GM13976 (cell line): ENCODE data around the gene COPS7B.

Experiments
- DNase-seq: peaks from one replicate; pipeline ENCODE4 v3.0.0; 2012; ENCODE audit warnings: low spot score
- in situ Hi-C: fragments of 300-500 bp; cut with MboI; formaldehyde crosslinking; loops from one replicate; pipeline ENCODE4 v1.12.0; 2022; ENCODE audit warnings: low sequenced_read_pairs, mixed read lengths, inconsistent platforms; ENCODE audit not compliant: unreplicated experiment
- TF ChIP-seq, protein P1 (sequence below): IDR thresholded peaks from 2 replicates; pipeline ENCODE4 v1.5.1; 2012; ENCODE audit warnings: borderline replicate concordance, mild to moderate bottlenecking; ENCODE audit not compliant: insufficient read depth; ENCODE audit errors: extremely low read depth, missing control alignments, control extremely low read depth

COPS7B gene

DNA sequence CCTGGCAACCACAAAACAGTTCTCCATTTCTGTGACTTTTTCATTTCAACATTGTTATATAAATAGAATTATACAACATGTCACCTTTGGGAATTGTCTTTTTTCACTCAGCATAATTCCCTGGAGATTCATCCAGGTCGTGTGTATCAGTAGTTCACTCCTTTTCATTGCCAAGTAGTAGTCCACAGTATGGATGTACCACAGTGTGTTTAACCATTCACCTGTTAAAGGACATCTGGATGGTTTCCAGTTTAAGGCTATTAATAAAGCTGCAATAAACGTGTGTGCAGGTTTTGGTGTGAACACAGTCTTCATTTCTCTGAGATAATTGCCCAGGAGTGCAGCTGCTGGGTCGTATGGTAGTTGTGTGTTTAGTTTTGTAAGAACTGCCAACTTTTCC lies 35.7 kb downstream of the COPS7B start:
- TF ChIP-seq, protein P1, sequence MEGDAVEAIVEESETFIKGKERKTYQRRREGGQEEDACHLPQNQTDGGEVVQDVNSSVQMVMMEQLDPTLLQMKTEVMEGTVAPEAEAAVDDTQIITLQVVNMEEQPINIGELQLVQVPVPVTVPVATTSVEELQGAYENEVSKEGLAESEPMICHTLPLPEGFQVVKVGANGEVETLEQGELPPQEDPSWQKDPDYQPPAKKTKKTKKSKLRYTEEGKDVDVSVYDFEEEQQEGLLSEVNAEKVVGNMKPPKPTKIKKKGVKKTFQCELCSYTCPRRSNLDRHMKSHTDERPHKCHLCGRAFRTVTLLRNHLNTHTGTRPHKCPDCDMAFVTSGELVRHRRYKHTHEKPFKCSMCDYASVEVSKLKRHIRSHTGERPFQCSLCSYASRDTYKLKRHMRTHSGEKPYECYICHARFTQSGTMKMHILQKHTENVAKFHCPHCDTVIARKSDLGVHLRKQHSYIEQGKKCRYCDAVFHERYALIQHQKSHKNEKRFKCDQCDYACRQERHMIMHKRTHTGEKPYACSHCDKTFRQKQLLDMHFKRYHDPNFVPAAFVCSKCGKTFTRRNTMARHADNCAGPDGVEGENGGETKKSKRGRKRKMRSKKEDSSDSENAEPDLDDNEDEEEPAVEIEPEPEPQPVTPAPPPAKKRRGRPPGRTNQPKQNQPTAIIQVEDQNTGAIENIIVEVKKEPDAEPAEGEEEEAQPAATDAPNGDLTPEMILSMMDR = no peak
- in situ Hi-C loops = no loop called here
- no peak for DNase-seq

GRCh38 chr2:231853105-231853504 lies 66.9 kb downstream of the COPS7B start:
- no peak for DNase-seq
- in situ Hi-C loops = no loop called here
- TF ChIP-seq, protein P1 = no peak

DNA sequence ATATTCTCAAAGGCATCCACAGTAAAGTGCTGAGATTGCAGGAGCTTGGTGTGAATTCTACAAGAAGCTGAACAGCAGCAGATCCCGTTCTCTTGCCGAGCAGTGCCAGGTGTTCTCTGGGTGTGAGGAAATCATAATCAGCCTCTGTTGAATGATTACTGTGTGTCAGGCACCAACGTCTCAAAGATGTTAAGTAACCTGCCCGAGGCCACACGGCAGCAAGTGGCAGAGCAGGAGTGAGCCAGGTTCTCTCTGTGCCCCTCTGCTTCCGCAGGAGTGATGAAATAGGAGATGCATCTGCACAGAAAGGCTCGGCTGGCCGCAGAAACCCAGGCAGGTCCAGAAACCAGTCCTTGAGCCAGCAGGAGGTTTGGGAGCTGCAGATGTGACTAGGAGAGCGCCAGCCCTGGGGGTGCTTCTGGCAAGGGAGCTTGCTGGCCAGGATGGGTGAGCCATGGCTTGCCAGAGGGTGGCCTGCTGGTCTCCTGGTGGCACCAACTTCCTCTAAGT lies 68.4 kb downstream of the COPS7B start:
- in situ Hi-C loops = no loop called here
- TF ChIP-seq, protein P1 = no peak
- DNase-seq = no peak

DNA sequence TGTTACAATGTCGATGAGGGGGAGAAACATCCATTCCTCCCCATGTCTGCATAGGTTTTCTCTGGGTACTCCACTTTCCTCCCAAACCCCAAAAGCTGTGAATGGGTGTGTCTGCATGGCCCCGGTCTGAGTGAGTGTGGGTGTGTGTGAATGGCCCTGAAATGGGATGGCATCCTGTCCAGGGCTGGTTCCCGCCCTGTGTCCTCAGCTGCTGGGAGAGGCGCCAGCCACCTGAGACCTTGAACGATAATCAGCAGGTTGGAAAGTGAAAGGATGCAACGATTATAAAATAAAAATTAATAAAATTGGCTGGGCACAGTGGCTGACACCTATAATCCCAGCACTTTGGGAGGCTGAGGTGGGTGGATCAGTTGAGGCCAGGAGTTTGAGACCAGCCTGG lies 70.7 kb downstream of the COPS7B start:
- in situ Hi-C loops = no loop called here
- no peak for DNase-seq
- TF ChIP-seq, protein P1 = no peak
